Esophagus muscularis mucosa (tissue), 4 donors: ENCODE data around the gene SLA2. TPM values are rescaled to one million over a fixed set of nuclear protein-coding genes. Genes with fewer than 3 reads are reported as not detected.

Experiments used
- DNase-seq: peaks from one replicate; pipeline ENCODE4 v3.0.0-alpha.2; 2017; ENCODE audit errors: extremely low spot score
- H3K27ac ChIP-seq, 4 donors: fragments of 200-600 bp; sonication (generic); replicated peaks in 1 of 4; 1 replicate in 3 of 4; 2 replicates in 1 of 4; pipeline ENCODE4 v1.5.1; 2016 to 2019; ENCODE audit warnings: mild to moderate bottlenecking in 1 of 4
- H3K27me3 ChIP-seq, 4 donors: fragments of 200-600 bp; sonication (generic); one replicate each; pipeline versions ENCODE4 v1.5.1 to v1.6.0; 2016 to 2019
- H3K36me3 ChIP-seq, 4 donors: fragments of 200-600 bp; sonication (generic); one replicate each; pipeline ENCODE4 v1.5.1; 2016 to 2019
- H3K4me1 ChIP-seq, 4 donors: fragments of 200-600 bp; sonication (generic); one replicate each; pipeline ENCODE4 v1.5.1; 2016 to 2019
- H3K4me3 ChIP-seq, 4 donors: fragments of 200-600 bp; sonication (generic); 1 replicate in 2 of 4; 2 replicates in 2 of 4; pipeline ENCODE4 v1.5.1; 2016 to 2019; ENCODE audit warnings: mild to moderate bottlenecking in 4 of 4, moderate library complexity in 1 of 4
- H3K9me3 ChIP-seq, 4 donors: fragments of 200-600 bp; sonication (generic); 1 replicate in 3 of 4; 2 replicates in 1 of 4; pipeline ENCODE4 v1.5.1; 2016 to 2019
- CTCF ChIP-seq, 3 experiments: fragments of 200-600 bp in 2 of 3; fragments of 450-650 bp in 1 of 3; sonication (generic) in 2 of 3; IDR thresholded peaks; one replicate each; pipeline ENCODE4 v1.5.1; 2017 to 2019; ENCODE audit warnings: antibody characterized with exemption in 3 of 3, mild to moderate bottlenecking in 2 of 3, moderate library complexity in 1 of 3
- EP300 ChIP-seq: sonication (generic); formaldehyde crosslinking; IDR thresholded peaks from one replicate; pipeline ENCODE4 v1.6.1; 2017; ENCODE audit warnings: antibody characterized with exemption
- POLR2A ChIP-seq: fragments of 450-650 bp; IDR thresholded peaks from one replicate; pipeline ENCODE4 v1.6.1; 2017; ENCODE audit warnings: antibody characterized with exemption, moderate library complexity, mild to moderate bottlenecking, low read depth
- POLR2AphosphoS5 ChIP-seq, 2 donors: sonication (generic); formaldehyde crosslinking; IDR thresholded peaks; one replicate each; pipeline ENCODE4 v1.6.1; 2017; ENCODE audit warnings: antibody characterized with exemption in 2 of 2
- WGBS: methylation state at CpG from one replicate; pipeline ENCODE4 v1.1.5; 2018; 5-methylcytosine and 5-hydroxymethylcytosine counted together
- intact Hi-C: fragments of 100-400 bp; cut with DNase I; formaldehyde crosslinking; loops from one replicate; pipeline ENCODE4 v1.15.1; 2023
- total RNA-seq, 4 donors: library from RNA; depleted of rRNA; stranded (reverse); fragments of >200 nt; gene quantifications; one replicate each; pipeline versions ENCODE4 v1.1.0 to v1.2.1, GENCODE V29; 2016

Gene SLA2
- total RNA-seq, 4 donors from 2014 or later, result 0.26 to 0.99 (median 0.35) TPM

GRCh38 chr20:36656733-36657132 is 10.7 kb upstream of the SLA2 start:
- H3K36me3 ChIP-seq, result peaks cover 28 to 86% (median 72%) of the 10 kb centered on the region in 4 donors
- no peaks in the 10 kb centered on the region for H3K27me3 ChIP-seq
- no peak for TF ChIP-seq POLR2A
- TF ChIP-seq POLR2AphosphoS5 (IDR thresholded peaks at IDR 0.05), result no peak
- no peak for TF ChIP-seq CTCF (IDR thresholded peaks at IDR 0.05)
- no peak for TF ChIP-seq EP300
- H3K4me3 ChIP-seq, result no peak overlapping the region
- H3K4me1 ChIP-seq, result no peaks in the 10 kb centered on the region
- WGBS, result 69% methylated on average over 4 of the region's 4 CpGs
- DNase-seq, result no peak
- intact Hi-C loops, result no loop called here
- no peak overlapping the region for H3K27ac ChIP-seq
- H3K9me3 ChIP-seq, result no peaks in the 10 kb centered on the region

GRCh38 chr20:36655004-36655403 is 9.0 kb upstream of the SLA2 start:
- no peaks in the 10 kb centered on the region for H3K4me1 ChIP-seq
- H3K9me3 ChIP-seq, result no peaks in the 10 kb centered on the region
- peaks cover 34 to 83% (median 70%) of the 10 kb centered on the region in 4 donors for H3K36me3 ChIP-seq
- WGBS, result 100% methylated on average over 3 of the region's 3 CpGs
- H3K27me3 ChIP-seq, result no peaks in the 10 kb centered on the region
- H3K4me3 ChIP-seq, result no peak overlapping the region
- no peak for TF ChIP-seq CTCF (IDR thresholded peaks at IDR 0.05)
- TF ChIP-seq POLR2AphosphoS5 (IDR thresholded peaks at IDR 0.05), result no peak
- no peak for TF ChIP-seq POLR2A
- TF ChIP-seq EP300, result no peak
- H3K27ac ChIP-seq, result no peak overlapping the region
- intact Hi-C loops, result no loop called here
- no peak for DNase-seq

- Histone ChIP-seq H3K9me3 (no peaks in the 10 kb centered on the region), H3K4me1 (no peaks in the 10 kb centered on the region), H3K27me3 (no peaks in the 10 kb centered on the region), H3K4me3 (no peak overlapping the region), H3K27ac (no peak overlapping the region), H3K36me3 (peaks cover 34 to 78% (median 65%) of the 10 kb centered on the region in 4 donors)
- 93% methylated on average over 8 of the region's 8 CpGs for WGBS
- intact Hi-C loops, result no loop called here
- TF ChIP-seq EP300, result no peak
- no peak for DNase-seq
Observed at GRCh38 chr20:36654506-36654905, 8.5 kb upstream of the SLA2 start.

GRCh38 chr20:36653456-36653855 is 7.5 kb upstream of the SLA2 start:
- intact Hi-C loops, result no loop called here
- H3K4me1 ChIP-seq, result no peaks in the 10 kb centered on the region
- WGBS, result 91% methylated on average over 9 of the region's 9 CpGs
- H3K36me3 ChIP-seq, result peaks cover 34 to 67% (median 58%) of the 10 kb centered on the region in 4 donors
- no peaks in the 10 kb centered on the region for H3K9me3 ChIP-seq
- no peak overlapping the region for H3K27ac ChIP-seq
- H3K27me3 ChIP-seq, result no peaks in the 10 kb centered on the region
- H3K4me3 ChIP-seq, result no peak overlapping the region
- TF ChIP-seq CTCF (IDR thresholded peaks at IDR 0.05) (no peak), POLR2A (no peak)
- DNase-seq, result no peak

GRCh38 chr20:36647196-36648121 is 1.5 kb upstream of the SLA2 start:
- 76% methylated on average over 8 of the region's 8 CpGs for WGBS
- H3K4me1 ChIP-seq, result no peaks in the 10 kb centered on the region
- no peak overlapping the region for H3K4me3 ChIP-seq
- no peak overlapping the region for H3K27ac ChIP-seq
- no peak for TF ChIP-seq CTCF (IDR thresholded peaks at IDR 0.05)
- TF ChIP-seq EP300, result no peak
- no peak for TF ChIP-seq POLR2AphosphoS5 (IDR thresholded peaks at IDR 0.05)
- TF ChIP-seq POLR2A, result no peak
- intact Hi-C loops, result no loop called here
- peaks cover 12 to 15% (median 14%) of the 10 kb centered on the region in 4 donors for H3K36me3 ChIP-seq
- no peaks in the 10 kb centered on the region for H3K9me3 ChIP-seq
- no peak for DNase-seq
- no peaks in the 10 kb centered on the region for H3K27me3 ChIP-seq
